Kidney tubule cell (primary cell): Measurements from ENCODE around the gene RSPH10B2.
"Not testable (repeated sequence)": the region's sequence is repeated elsewhere in the genome, so short reads cannot be mapped to it uniquely, and the experiment has no call there.

ENCODE experiments used
- DNase-seq: peaks from one replicate; pipeline ENCODE4 v3.0.0-alpha.2; 2018; ENCODE audit warnings: low spot score

The RSPH10B2 gene

DNA sequence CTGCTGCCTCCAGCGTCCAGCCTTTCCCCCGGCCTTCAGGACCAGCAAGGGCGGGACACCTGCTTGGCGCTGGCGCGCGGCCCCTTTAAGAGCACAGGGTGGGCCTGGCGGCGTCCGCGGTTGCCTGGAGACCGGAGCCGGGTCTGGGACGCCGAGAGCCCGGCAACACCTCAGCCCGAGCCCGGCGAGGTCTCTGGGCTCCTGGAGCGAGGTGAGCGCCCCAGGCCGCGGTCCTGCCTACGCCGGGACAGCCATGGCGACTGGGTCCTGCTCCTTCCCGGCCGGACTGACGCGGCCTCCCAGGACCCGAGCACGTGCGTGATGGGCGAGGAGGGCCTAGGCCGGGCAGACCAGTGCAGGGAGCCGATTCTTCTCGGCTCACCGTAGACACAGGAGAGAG is at the start of gene RSPH10B2:
RSPH10B2 (plus strand) TSS at position 140 of the 400 bp plus-strand sequence. CDS start 3,575 bp downstream, outside the sequence.
- not testable (repeated sequence) for DNase-seq

DNA sequence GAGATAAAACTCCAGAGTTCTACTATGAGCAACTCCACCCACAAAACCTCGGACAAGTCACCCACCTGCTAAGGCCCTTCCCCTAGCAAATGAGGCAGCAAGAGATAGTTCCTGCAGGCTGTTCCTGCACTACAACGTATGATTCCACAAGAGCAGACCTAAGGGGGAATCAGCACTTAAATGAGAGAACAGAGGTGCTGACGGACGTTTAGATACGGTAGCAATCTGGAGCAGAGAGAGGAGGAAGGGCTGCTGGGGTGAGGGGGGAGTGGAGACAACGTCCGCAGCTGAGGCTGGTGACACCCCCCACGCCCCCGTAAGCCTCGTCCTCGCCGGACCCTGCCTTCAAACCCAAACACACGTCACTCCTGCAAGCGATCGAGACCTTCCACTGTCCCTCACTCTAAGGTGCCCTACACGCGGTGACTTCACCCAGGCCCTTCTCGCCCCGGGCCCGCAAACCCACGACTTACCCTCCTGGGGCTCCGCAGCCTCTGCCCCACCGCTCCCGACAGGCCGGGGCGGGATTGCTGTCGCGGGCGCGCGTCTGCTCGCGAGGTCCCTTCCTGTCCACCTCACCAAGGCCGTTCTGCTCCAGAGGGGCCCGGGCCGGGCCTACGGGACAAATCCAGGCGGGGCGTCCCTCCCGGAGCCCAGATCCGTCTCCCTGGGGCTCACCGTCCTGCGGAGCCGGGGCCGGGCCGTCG is 47.8 kb upstream of the RSPH10B2 start:
- peak; percentile 48 for DNase-seq

DNA sequence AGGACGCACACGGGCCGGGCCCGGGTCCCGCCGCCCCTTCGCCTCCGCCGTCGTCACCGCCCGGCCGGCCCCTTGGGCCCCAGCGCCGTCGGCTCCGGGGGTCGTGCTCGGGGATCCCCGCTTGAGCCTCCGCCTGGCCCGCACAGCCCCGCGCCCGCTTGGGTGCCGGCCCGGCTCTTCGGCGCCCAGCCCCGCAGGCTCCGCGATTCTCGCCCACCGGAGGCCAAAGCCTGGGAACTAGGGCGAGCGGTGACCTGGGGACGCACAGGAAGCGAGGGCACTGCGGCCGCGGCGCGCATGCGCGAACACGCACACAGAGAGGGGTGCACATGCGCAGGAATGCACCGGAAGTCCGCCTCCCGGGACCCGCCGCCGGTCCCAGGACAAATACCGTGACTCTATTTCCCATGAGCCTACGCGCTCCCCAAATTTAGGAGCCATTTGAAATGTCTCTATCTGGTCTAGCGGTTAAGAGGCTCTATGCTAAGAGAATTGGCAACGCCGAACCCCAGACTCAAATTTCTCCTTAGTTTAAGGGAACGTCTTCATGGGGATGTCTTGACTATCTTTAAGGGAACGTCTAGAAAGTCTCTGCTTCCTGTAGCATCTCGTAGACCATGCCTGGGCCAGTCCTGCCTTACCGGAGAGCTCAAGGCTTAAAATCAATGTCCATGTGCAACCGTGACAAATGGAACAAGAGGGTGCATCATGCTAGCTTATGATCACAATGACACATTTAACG is 47.1 kb upstream of the RSPH10B2 start, which contains the start of gene ZNF12:
ZNF12 (minus strand) TSS at position 282 of the 742 bp plus-strand sequence. CDS start 1,774 bp downstream, outside the sequence.
- peak; percentile 96 for DNase-seq

DNA sequence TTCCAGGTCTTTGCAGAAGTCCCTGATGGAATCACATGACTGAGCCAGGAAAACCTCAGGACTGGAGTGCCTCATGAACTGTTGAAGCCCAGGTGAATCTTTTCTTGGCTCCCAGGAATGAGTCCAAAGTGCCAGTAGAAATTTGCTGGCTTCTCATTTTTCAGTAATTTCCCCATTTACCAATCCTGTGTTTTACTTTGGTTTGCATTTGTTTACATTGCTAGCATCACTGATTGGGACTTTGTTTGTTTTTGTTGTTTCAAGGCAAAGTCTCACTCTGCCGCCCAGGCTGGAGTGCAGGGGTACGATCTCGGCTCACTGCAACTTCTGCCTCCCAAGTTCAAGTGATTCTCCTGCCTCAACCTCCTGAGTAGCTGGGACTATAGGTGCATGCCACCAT is 45.6 kb upstream of the RSPH10B2 start:
- DNase-seq, result no peak

DNA sequence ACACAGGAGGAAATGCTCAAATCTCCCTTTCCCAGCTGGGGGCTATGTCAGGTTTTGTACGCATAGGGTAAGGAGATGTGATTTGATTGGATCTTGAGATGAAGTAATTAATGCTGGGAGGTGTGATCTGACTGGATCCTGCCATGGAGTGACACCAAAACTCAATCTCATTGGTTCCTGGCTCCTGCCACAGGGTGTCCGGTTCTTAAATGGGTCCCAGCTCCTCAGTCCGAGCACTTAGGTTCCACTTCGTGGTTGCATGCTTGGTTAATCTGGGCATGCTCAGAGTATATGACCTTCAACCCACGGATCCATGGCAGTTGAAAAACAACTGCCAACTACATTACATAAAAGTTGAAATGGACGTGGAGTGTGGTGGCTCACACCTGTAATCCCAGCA is 44.1 kb upstream of the RSPH10B2 start:
- DNase-seq, result no peak

DNA sequence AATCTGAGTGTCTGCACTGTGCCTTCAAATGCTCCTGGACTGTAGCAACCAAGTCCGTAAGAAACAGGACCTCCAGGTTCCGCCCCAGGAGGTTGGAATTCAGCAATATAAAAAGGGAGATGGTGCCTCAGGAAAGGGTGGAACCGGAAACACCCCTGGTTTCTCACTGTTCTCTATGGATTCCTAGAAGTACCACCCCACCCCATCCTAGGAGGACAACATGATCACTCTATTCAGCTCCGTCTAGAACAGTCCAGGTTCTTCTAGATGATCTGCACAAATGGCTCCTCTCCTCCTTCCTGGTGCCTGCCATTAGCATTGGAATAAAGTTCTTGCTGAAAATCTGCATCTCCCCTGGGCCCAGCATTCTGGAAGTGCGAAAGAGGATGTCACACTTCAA is 39.5 kb upstream of the RSPH10B2 start:
- DNase-seq, result no peak

DNA sequence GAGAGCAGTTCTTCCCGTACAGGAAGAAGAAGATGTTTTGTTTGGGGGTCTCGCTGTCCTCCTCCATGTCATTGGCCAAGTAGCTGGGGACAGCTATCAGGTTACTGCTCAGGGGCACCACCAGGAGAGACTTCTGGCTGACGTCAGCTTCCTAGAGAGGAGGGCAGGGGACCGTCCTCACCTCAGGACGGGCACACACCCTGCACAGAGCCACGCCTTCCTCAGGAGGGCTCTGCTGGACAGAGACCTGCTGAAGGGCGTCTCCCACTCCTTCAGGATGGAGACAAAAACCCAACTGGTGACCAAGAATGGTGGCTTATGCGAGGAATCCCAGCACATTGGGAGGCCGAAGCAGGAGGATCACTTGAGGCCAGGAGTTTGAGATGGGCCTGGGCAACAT is 38.0 kb upstream of the RSPH10B2 start:
- DNase-seq, result not testable (repeated sequence)

DNA sequence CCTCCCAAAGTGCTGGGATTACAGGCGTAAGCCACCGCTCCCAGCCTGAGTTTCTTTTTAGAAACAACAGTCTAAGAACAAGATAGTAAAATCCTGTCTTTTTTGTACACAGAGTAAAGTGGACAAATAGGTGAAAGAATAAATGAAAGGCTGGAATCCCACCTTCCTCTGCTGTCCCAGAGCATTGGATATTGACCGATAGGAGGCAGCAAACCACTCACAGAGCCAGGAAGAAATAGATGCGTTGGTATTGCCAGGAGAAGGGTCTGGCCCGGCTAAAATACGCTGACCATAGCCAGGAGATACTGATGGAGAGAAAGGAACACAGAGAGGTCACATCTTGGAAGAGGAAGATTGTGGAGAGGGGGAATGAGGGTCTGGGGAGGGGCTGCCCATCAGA is 35.8 kb upstream of the RSPH10B2 start:
- no peak for DNase-seq

DNA sequence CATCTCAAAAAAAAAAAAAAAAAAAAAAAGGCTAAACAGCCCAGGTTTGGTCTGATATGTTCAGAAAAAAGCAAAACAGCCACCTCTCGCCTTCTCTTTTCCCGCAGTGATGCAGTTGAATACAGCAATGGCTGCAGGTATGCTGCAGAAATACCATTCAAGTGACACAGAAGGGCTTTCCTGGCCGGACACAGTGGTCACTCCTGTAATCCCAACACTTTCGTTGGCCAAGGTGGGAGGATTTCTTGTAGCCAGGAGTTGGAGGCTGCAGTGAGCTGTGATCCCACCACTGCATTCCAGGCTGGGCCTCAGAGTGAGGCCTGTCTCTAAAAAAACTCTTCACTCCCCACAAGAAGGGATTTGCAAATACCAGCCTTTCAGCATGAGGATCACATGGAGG is 29.6 kb upstream of the RSPH10B2 start:
- not testable (repeated sequence) for DNase-seq

DNA sequence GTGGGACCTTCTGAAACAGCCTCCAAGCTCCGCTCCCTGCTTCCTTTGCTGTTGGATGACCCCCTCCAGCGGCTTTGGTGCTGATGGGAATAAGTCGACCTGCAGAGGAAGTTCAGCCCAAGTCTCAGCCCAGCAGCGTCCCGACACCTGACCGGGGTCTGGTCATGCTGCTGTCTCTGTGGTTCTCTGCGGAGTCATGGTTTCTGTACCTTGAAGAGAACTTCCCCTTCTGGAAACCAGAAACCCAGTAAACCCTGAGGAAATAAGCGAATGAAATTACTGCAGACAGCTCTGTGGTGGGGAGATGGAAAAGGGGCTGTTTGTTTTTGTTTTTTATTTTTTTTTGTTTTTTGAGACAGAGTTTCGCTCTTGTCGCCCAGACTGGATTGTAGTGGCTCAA is 28.9 kb upstream of the RSPH10B2 start:
- no peak for DNase-seq

DNA sequence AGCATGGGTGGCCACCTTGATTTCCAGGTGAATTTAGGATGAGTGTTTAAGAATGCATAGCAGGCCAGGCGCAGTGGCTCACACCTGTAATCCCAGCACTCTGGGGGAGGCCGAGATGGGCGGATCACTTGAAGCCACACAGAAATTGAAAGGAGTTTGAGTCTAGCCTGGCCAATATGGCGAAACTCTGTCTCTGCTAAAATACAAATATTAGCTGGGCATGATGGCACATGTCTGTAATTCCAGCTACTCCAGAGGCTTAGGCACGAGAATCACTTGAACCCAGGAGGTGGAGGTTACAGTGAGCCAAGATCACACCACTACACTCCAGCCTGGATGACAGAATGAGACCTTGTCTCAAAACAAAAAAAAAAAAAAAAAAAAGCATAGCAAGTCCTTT is 27.6 kb upstream of the RSPH10B2 start:
- DNase-seq, result not testable (repeated sequence)

DNA sequence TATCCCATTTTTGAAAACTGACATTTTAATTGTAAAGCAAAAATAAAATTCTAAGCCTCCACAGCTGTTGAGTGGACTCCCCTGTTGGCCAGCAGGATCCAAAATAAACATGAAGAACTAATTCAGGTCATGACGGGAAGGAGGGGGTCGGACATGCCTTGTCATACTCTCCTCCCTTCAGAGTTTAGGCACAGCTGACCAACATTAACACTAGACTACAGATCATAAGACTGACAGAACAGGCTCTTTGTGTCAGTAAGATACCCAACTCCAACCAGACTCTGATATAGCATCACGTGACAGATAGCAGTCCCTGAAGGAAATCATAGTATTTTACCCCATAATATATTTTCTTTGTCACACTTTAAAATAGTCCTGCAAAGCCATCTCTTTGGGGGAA is 26.2 kb upstream of the RSPH10B2 start:
- DNase-seq, result no peak

DNA sequence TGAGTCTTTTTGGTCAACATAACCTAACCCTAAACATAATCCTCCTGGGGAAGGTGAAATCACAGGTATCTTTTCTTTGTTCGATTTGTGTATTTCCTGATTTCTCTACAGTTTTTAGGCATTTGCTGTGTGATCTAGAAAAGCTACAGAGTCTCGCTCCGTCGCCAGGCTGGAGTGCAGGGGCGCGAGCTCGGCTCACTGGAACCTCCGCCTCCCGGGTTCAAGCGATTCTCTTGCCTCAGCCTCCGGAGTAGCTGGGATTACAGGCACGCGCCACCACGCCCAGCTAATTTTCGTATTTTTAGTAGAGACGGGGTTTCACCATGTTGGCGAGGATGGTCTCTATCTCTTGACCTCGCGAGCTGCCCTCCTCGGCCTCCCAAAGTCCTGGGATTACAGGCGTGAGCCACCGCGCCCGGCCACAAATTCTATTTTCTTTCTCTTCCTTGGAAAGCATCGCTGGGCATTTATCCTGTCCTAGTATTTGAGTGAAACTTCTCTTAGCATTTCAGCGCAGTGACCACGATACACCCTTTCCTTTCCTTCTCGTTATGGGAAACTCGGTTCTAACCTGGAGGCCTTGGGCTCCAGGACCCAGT is 24.9 kb upstream of the RSPH10B2 start:
- not testable (repeated sequence) for DNase-seq

DNA sequence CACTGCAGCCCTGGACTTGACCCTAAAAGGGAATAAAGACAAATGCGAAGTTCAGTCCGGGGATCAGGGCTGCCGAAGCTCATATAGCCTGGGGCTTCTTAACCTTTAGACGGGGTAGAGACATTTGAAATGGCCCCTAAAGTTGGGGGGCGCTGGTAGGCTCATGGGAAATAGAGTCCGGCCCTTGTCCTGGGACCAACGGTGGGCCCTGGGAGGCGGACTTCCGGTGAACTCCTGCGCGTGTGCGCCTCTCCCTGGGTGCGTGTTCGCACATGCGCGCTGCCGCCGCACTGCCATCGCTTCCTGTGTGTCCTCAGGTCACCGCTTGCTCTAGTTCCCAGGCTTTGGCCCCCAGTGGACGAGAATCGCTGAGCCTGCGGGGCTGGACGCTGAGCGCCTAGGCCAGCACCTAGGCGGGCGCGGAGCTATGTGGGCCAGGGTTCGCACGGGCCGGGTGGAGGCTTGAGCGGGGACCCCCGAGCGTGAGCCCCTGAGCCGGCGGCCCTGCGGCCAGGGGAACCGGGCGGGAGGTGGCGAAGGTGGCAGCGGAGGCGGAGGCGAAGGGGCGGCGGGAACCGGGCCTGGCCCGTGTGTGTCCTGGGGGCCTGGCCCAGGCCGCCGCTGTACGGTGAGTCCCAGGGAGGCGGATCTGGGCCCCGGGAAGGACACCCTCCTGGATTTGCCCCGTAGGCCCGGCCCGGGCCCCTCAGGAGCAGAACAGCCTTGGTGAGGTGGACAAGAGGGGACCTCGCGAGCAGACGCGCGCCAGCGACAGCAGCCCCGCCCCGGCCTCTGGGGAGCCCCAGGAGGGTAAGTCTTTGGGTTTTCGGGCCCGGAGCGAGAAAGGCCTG is 24.2 kb upstream of the RSPH10B2 start:
- peak; percentile 94 for DNase-seq

DNA sequence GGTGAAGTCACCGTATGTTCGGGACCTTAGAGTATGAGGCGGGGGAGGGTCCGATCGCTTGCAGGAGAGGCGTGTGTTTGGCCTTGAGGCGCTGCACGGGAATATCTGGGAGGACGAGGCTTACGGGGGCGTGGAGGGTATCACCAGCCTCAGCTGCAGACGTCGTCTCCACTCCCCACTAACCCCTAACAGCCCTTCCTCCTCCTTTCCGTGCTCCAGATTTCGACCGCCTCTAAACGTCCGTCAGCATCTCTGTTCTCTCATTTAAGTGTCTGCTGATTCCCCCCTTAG is 23.6 kb upstream of the RSPH10B2 start:
- peak; percentile 25 for DNase-seq

DNA sequence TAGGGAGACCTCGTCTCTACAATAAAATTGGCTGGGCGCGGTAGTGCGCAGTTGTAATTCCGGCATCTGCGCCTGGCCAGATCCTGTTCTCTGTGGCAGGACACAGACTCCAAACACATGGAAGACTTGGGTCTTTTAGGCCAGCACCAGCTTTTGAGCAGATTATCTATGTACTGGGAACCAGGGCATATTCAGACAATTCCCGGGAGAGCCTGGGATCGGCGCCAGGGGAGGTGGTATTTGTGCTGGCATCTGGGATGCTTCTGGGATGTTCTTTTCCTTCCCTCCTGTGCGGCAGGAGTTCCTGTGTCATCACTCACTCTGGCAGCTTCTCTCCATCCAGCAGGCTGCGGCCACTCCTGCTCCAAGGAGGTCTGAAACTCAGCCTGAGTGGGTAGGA is 15.5 kb upstream of the RSPH10B2 start:
- DNase-seq, result not testable (repeated sequence)

DNA sequence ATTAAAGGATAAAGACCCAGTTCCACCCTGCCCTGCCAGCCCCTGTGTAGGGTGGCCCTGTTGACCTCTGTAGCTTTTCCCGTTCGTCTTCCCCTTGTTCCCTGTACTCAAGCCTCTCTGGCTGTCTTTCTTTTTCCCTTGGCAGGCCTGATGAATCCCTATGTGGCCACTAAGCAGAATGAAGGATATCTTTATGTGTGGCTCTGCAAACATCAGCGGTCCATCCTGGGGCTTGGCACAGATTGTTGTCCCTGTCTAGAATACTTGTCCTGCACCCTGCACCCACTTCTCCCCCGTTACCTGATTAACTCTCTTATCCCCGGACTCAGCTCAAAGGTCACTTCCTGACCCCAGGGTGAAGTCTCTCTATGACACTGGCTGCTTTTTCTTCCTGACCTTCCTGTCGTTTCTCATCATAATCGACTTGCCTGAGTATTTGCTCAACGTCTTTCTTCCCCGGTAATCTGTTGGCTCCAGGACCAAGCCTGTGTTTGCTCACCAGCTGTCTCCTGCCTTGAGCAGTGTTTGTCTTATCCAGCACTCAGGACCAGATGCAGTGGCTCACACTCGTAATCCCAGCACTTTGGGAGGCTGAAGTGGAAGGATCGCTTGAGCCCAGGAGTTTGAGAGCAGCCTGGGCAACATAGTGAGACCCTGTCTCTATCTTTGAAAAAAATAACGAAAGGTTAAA is 9.3 kb upstream of the RSPH10B2 start:
- DNase-seq, result not testable (repeated sequence)

DNA sequence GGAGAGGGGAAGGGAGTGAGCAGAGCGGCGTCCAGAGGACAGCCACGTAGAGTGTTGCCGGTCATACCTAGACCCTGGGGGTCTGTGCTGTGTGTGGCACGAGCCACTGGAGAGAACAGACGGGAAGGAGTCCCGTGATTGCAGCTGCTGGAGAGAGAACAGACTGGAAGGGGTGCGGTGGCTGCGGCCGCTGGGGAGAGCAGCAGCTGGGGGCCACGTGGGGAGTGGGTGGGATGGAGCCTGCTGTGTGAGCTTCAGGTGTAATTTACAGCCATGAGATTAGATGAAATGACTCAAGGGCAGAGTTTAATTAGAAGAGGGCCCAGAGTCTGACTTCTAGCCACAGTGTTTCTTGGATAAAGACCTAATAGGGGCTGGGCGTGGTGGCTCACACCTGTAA is 4.6 kb upstream of the RSPH10B2 start:
- not testable (repeated sequence) for DNase-seq

DNA sequence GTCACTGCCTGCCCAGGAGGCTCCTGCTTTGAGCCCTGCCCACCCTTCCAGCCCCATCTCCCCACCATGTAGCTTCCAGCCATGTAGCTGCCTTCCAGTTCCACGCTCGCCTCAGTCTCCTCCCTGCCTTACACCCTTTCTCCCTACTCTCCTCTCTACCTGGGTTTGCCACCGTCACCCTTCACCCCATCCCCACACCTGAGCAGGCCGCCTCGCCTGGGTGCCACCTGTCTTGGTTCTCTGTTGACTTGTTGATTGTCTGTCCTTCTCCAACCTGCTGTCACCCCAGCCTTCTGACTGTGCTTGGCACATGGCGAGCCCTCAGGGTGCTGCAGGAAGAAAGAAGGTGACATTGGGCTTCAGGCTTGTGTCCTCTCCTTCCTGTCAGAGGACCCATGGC is 3.7 kb upstream of the RSPH10B2 start:
- not testable (repeated sequence) for DNase-seq

DNA sequence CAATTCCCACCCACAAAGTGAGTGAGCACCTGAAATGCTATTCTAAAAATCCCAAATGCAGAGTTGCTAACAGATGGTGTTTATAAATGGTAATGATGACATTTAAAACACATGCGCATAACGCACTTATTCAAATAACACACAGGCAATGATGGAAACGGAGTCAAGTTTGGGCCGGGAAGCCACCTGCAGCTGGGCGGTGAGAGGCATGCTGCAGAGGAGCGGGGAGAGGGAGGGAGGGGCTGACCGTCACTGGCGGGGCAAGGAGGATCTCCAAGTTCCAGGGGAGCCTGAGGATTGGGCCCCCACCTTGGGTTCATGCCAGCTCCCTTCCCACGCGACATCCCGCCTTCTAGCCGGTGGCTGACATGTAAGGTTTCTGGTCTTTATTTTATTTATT is 7.3 kb downstream of the RSPH10B2 start:
- DNase-seq, result not testable (repeated sequence)

DNA sequence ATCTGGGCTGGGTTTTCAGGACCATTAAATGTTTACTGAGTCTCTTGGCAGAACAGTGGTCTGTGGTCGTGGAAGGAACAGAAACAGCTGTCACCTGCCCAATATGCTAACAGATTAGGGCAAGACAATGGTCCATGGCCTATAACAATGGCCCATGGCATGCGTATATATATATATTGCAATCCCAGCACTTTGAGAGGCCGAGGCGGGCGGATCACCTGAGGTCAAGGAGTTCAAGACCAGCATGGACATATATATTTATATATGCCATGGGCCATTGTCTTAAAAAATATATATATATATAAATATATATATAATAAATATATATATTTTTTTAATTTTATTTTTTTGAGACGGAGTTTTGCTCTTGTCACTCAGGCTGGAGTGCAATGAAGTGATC is 27.7 kb downstream of the RSPH10B2 start:
- not testable (repeated sequence) for DNase-seq

DNA sequence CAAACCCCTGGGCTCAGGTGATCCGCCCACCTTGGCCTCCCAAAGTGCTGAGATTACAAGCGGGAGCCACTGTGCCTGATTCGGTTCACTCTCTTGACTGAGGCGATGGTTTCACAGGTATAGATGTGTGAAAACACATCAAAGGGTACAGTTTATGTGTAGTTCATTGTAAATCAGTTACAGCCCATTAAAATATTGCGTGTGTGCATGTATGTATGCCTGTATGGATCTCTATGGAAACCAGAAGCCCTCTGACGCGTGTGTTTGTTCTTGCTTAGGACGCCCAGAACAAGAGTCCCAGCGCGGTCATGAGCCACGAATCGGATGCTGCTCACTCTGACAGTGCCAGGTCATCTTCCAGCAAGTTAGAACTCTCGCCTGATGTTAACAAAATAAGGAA is 35.5 kb downstream of the RSPH10B2 start:
- DNase-seq, result not testable (repeated sequence)
